HG03280 (cell line): ENCODE measurements around the gene NOS2.
"Not testable (repeated sequence)": the region's sequence is repeated elsewhere in the genome, so short reads cannot be mapped to it uniquely, and the experiment has no call there.

Experiments
- ATAC-seq: cut with Tn5 transposase; IDR thresholded peaks from one replicate; pipeline ENCODE4 v1.9.1; 2021; ENCODE audit warnings: mild to moderate bottlenecking, moderate library complexity; ENCODE audit not compliant: unreplicated experiment

NOS2 gene

GRCh38 chr17:27756467-27757371 lies 43.6 kb downstream of the NOS2 start:
- ATAC-seq = no peak

GRCh38 chr17:27755706-27756466 lies 44.4 kb downstream of the NOS2 start:
- ATAC-seq = no peak

- ATAC-seq = no peak
Measured at GRCh38 chr17:27754549-27754948, 45.8 kb downstream of the NOS2 start.

GRCh38 chr17:27753726-27754125 lies 46.6 kb downstream of the NOS2 start:
- not testable (repeated sequence) for ATAC-seq

- not testable (repeated sequence) for ATAC-seq
Measured at GRCh38 chr17:27752831-27753619, 47.3 kb downstream of the NOS2 start.

GRCh38 chr17:27751622-27752490 lies 48.5 kb downstream of the NOS2 start:
- ATAC-seq = no peak

- no peak for ATAC-seq
Measured at GRCh38 chr17:27751166-27751565, 49.2 kb downstream of the NOS2 start.

- not testable (repeated sequence) for ATAC-seq
Measured at GRCh38 chr17:27749562-27750150, 50.7 kb downstream of the NOS2 start.

GRCh38 chr17:27748360-27748825 lies 51.9 kb downstream of the NOS2 start:
- no peak for ATAC-seq

- ATAC-seq = no peak
Measured at GRCh38 chr17:27747462-27748359, 52.6 kb downstream of the NOS2 start.

- ATAC-seq = no peak
Measured at GRCh38 chr17:27746881-27747280, 53.4 kb downstream of the NOS2 start.

GRCh38 chr17:27746320-27746719 lies 54.0 kb downstream of the NOS2 start:
- ATAC-seq = not testable (repeated sequence)

GRCh38 chr17:27745207-27745830 lies 55.0 kb downstream of the NOS2 start:
- ATAC-seq = not testable (repeated sequence)

- ATAC-seq = no peak
Measured at GRCh38 chr17:27743281-27743885, 56.9 kb downstream of the NOS2 start.

- no peak for ATAC-seq
Measured at GRCh38 chr17:27741971-27742575, 58.3 kb downstream of the NOS2 start.

- no peak for ATAC-seq
Measured at GRCh38 chr17:27741361-27741861, 58.9 kb downstream of the NOS2 start.

GRCh38 chr17:27740541-27740940 lies 59.8 kb downstream of the NOS2 start:
- not testable (repeated sequence) for ATAC-seq
